Measurements from ENCODE around the gene CACNA1H. TPM values are rescaled to one million over a fixed set of nuclear protein-coding genes. Genes with fewer than 3 reads are reported as not detected.
"Not testable (repeated sequence)": the region's sequence is repeated elsewhere in the genome, so short reads cannot be mapped to it uniquely, and the experiment has no call there.

CACNA1H gene
- total RNA-seq, 1 donor from 2014 or later, result 0.09 TPM

- Mint-ChIP-seq H3K4me3 (ENCODE audit: low read depth) (no peak overlapping the region), H3K4me1 (ENCODE audit: low read depth) (no peaks in the 10 kb centered on the region), H3K27ac (no peak overlapping the region), H3K27me3 (ENCODE audit: low read depth) (no peaks in the 10 kb centered on the region), H3K9me3 (no peaks in the 10 kb centered on the region), H3K36me3 (ENCODE audit: low read depth) (no peaks in the 10 kb centered on the region)
- intact Hi-C loops (cut with micrococcal nuclease), result no loop called here
- no peak for DNase-seq (ENCODE audit: low spot score)
These were observed 40.4 kb downstream of the CACNA1H start for GRCh38 chr16:1193143-1193824.

- Mint-ChIP-seq H3K9me3 (no peaks in the 10 kb centered on the region), H3K4me1 (ENCODE audit: low read depth) (no peaks in the 10 kb centered on the region), H3K27ac (no peak overlapping the region), H3K4me3 (ENCODE audit: low read depth) (no peak overlapping the region), H3K36me3 (ENCODE audit: low read depth) (no peaks in the 10 kb centered on the region), H3K27me3 (ENCODE audit: low read depth) (no peaks in the 10 kb centered on the region)
- no peak for DNase-seq (ENCODE audit: low spot score)
- intact Hi-C loops (cut with micrococcal nuclease), result no loop called here
These were observed 41.1 kb downstream of the CACNA1H start for GRCh38 chr16:1193825-1194581.

GRCh38 chr16:1194665-1195392 is 41.9 kb downstream of the CACNA1H start:
- intact Hi-C loops (cut with micrococcal nuclease), result no loop called here
- H3K36me3 Mint-ChIP-seq (ENCODE audit: low read depth), result no peaks in the 10 kb centered on the region
- no peak overlapping the region for H3K4me3 Mint-ChIP-seq (ENCODE audit: low read depth)
- H3K27ac Mint-ChIP-seq, result no peak overlapping the region
- no peaks in the 10 kb centered on the region for H3K27me3 Mint-ChIP-seq (ENCODE audit: low read depth)
- H3K4me1 Mint-ChIP-seq (ENCODE audit: low read depth), result no peaks in the 10 kb centered on the region
- DNase-seq (ENCODE audit: low spot score), result no peak
- no peaks in the 10 kb centered on the region for H3K9me3 Mint-ChIP-seq

- no peaks in the 10 kb centered on the region for H3K27me3 Mint-ChIP-seq (ENCODE audit: low read depth)
- H3K27ac Mint-ChIP-seq, result no peak overlapping the region
- H3K36me3 Mint-ChIP-seq (ENCODE audit: low read depth), result no peaks in the 10 kb centered on the region
- intact Hi-C loops (cut with micrococcal nuclease), result no loop called here
- no peaks in the 10 kb centered on the region for H3K4me1 Mint-ChIP-seq (ENCODE audit: low read depth)
- H3K4me3 Mint-ChIP-seq (ENCODE audit: low read depth), result no peak overlapping the region
- DNase-seq (ENCODE audit: low spot score), result no peak
- no peaks in the 10 kb centered on the region for H3K9me3 Mint-ChIP-seq
These were observed 42.4 kb downstream of the CACNA1H start for GRCh38 chr16:1195393-1195666.

- DNase-seq (ENCODE audit: low spot score), result no peak
- H3K9me3 Mint-ChIP-seq, result no peaks in the 10 kb centered on the region
- intact Hi-C loops (cut with micrococcal nuclease), result no loop called here
- H3K4me1 Mint-ChIP-seq (ENCODE audit: low read depth), result no peaks in the 10 kb centered on the region
- H3K27me3 Mint-ChIP-seq (ENCODE audit: low read depth), result no peaks in the 10 kb centered on the region
- no peak overlapping the region for H3K27ac Mint-ChIP-seq
- H3K36me3 Mint-ChIP-seq (ENCODE audit: low read depth), result no peaks in the 10 kb centered on the region
- H3K4me3 Mint-ChIP-seq (ENCODE audit: low read depth), result no peak overlapping the region
These were observed 43.6 kb downstream of the CACNA1H start for GRCh38 chr16:1196494-1196893.

- Mint-ChIP-seq H3K27me3 (ENCODE audit: low read depth) (no peaks in the 10 kb centered on the region), H3K4me3 (ENCODE audit: low read depth) (no peak overlapping the region), H3K9me3 (no peaks in the 10 kb centered on the region), H3K4me1 (ENCODE audit: low read depth) (no peaks in the 10 kb centered on the region), H3K27ac (no peak overlapping the region), H3K36me3 (ENCODE audit: low read depth) (no peaks in the 10 kb centered on the region)
- intact Hi-C loops (cut with micrococcal nuclease), result no loop called here
- DNase-seq (ENCODE audit: low spot score), result no peak
These were observed 44.4 kb downstream of the CACNA1H start for GRCh38 chr16:1197237-1197866.

- Mint-ChIP-seq H3K27me3 (ENCODE audit: low read depth) (no peaks in the 10 kb centered on the region), H3K27ac (no peak overlapping the region), H3K36me3 (ENCODE audit: low read depth) (no peaks in the 10 kb centered on the region), H3K4me3 (ENCODE audit: low read depth) (no peak overlapping the region), H3K9me3 (no peaks in the 10 kb centered on the region), H3K4me1 (ENCODE audit: low read depth) (no peaks in the 10 kb centered on the region)
- DNase-seq (ENCODE audit: low spot score), result no peak
- intact Hi-C loops (cut with micrococcal nuclease), result no loop called here
These were observed 45.3 kb downstream of the CACNA1H start for GRCh38 chr16:1198194-1198593.

- H3K4me3 Mint-ChIP-seq (ENCODE audit: low read depth); H3K27ac Mint-ChIP-seq; intact Hi-C loops (cut with micrococcal nuclease); H3K4me1 Mint-ChIP-seq (ENCODE audit: low read depth); DNase-seq (ENCODE audit: low spot score); H3K27me3 Mint-ChIP-seq (ENCODE audit: low read depth); H3K36me3 Mint-ChIP-seq (ENCODE audit: low read depth); H3K9me3 Mint-ChIP-seq: not testable (repeated sequence)
These were observed 45.9 kb downstream of the CACNA1H start for GRCh38 chr16:1198671-1199346.

- no peaks in the 10 kb centered on the region for H3K36me3 Mint-ChIP-seq (ENCODE audit: low read depth)
- H3K27ac Mint-ChIP-seq, result no peak overlapping the region
- H3K4me3 Mint-ChIP-seq (ENCODE audit: low read depth), result no peak overlapping the region
- intact Hi-C loops (cut with micrococcal nuclease), result no loop called here
- no peaks in the 10 kb centered on the region for H3K9me3 Mint-ChIP-seq
- no peaks in the 10 kb centered on the region for H3K4me1 Mint-ChIP-seq (ENCODE audit: low read depth)
- no peaks in the 10 kb centered on the region for H3K27me3 Mint-ChIP-seq (ENCODE audit: low read depth)
- DNase-seq (ENCODE audit: low spot score), result no peak
These were observed 46.6 kb downstream of the CACNA1H start for GRCh38 chr16:1199347-1200013.

- Mint-ChIP-seq H3K36me3 (ENCODE audit: low read depth) (no peaks in the 10 kb centered on the region), H3K4me3 (ENCODE audit: low read depth) (no peak overlapping the region), H3K27ac (no peak overlapping the region), H3K9me3 (no peaks in the 10 kb centered on the region), H3K27me3 (ENCODE audit: low read depth) (no peaks in the 10 kb centered on the region), H3K4me1 (ENCODE audit: low read depth) (no peaks in the 10 kb centered on the region)
- intact Hi-C loops (cut with micrococcal nuclease), result no loop called here
- DNase-seq (ENCODE audit: low spot score), result no peak
These were observed 47.2 kb downstream of the CACNA1H start for GRCh38 chr16:1200014-1200627.

GRCh38 chr16:1201444-1201843 is 48.5 kb downstream of the CACNA1H start:
- Mint-ChIP-seq H3K27ac (no peak overlapping the region), H3K9me3 (no peaks in the 10 kb centered on the region), H3K27me3 (ENCODE audit: low read depth) (no peaks in the 10 kb centered on the region), H3K36me3 (ENCODE audit: low read depth) (no peaks in the 10 kb centered on the region), H3K4me1 (ENCODE audit: low read depth) (no peaks in the 10 kb centered on the region), H3K4me3 (ENCODE audit: low read depth) (no peak overlapping the region)
- no peak for DNase-seq (ENCODE audit: low spot score)
- intact Hi-C loops (cut with micrococcal nuclease), result no loop called here

- intact Hi-C loops (cut with micrococcal nuclease), result no loop called here
- H3K27me3 Mint-ChIP-seq (ENCODE audit: low read depth), result no peaks in the 10 kb centered on the region
- no peaks in the 10 kb centered on the region for H3K4me1 Mint-ChIP-seq (ENCODE audit: low read depth)
- H3K27ac Mint-ChIP-seq, result no peak overlapping the region
- no peak overlapping the region for H3K4me3 Mint-ChIP-seq (ENCODE audit: low read depth)
- H3K9me3 Mint-ChIP-seq, result no peaks in the 10 kb centered on the region
- H3K36me3 Mint-ChIP-seq (ENCODE audit: low read depth), result no peaks in the 10 kb centered on the region
- DNase-seq (ENCODE audit: low spot score), result no peak
These were observed 49.4 kb downstream of the CACNA1H start for GRCh38 chr16:1202274-1202673.
